Left colon (tissue), 2 donors: ENCODE results near the gene HSPA12B. TPM values are rescaled to one million over a fixed set of nuclear protein-coding genes. Genes with fewer than 3 reads are reported as not detected.
"Not testable (repeated sequence)": the region's sequence is repeated elsewhere in the genome, so short reads cannot be mapped to it uniquely, and the experiment has no call there.

Experiments
- ATAC-seq: fragments of 200-7000 bp; cut with Tn5 transposase; one replicate; pipeline ENCODE4 v1.9.1; 2020; ENCODE audit warnings: mild to moderate bottlenecking, moderate library complexity
- DNase-seq, 2 donors: peaks; one replicate each; pipeline ENCODE4 v3.0.0-alpha.2; 2020
- intact Hi-C, 2 donors: fragments of 100-400 bp; cut with DNase I in 1 of 2; cut with micrococcal nuclease in 1 of 2; formaldehyde crosslinking; loops; one replicate each; pipeline versions ENCODE4 v1.11.2 to v1.14.0; 2022; cut with DNase I, micrococcal nuclease
- total RNA-seq, 2 donors: library from RNA; stranded (reverse); fragmentation: NEBNext Ultra II Directional; extraction: Animal tissue kit (Norgen Biotek cat#: 25700); gene quantifications; one replicate each; pipeline ENCODE4 v1.2.1, GENCODE V29; 2021
- donor health status: DM: no; HTN: no; CAD: no.
- donor health status: DM: yes; HTN: yes; CAD: no.

The HSPA12B gene
- total RNA-seq, 2 donors from 2014 or later = 2.3 to 2.5 TPM

DNA sequence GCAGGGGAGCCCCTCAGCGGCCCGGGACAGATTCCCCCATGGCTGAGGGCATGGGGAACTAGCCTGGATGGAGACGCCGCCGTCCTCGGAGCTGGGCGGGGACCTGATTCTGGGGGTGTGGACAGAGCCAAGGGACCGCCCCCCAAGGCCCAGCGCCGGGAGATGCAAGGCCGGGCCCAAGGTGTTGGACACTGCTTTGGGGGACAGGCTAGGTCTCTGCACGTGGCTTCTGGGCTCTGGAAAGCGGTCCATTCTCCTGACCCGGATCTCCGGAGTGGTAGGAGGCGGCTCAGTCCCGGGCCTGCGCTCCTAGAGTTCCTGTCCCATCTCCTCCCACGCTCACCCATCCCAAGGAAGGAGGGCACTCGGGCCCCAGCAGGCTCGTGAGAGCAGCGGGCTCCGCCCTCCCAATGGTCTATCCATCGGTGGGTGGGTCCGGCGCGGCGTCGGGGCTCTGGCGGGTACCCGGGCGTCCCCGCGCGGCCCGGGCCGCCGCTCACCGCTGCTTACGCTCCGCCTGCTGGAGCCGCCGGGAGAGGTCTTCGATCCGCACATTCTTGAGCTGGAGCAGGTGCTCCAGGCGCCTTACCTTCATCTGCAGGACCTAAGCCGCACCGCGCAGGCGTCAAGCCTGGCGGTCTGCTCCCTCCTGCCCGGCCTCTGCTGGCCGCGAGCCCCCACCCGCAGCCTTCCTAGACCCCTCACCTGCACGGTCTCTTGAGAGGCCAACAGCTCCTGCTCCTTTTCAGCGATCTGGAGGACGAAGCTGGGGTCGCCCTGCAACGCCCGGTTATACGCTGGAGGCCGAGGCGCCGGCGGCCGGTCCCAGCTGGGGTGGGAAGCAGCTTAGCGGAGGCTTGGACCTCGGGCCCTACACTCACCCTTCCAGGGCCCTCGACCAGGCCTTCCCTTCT, 45.5 kb downstream of the HSPA12B start:
- DNase-seq = peak; percentile 66 to 72
- peak; percentile 56 for ATAC-seq
- intact Hi-C loops = no loop called here

DNA sequence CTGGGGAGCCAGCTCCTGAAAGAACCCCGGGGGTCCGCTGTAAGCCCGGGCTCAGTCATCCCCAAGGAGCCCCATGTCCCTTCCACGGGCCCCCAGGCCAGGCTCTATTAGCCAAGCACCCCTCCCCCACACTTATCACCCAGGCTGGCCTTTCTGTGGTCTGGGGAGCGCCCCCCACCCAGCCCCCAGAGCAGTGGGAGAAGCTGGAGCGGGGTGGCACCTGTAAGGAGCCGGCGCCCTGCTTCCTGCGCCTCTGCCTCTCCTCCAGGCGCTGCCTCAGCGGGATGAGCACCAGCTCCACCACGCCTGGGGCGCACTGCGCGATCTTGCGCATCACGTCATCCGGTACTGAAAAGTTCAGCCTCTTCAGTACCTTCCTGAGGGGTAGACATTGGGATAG, 46.5 kb downstream of the HSPA12B start:
- DNase-seq (no peak), ATAC-seq (no peak)
- intact Hi-C loops = no loop called here

DNA sequence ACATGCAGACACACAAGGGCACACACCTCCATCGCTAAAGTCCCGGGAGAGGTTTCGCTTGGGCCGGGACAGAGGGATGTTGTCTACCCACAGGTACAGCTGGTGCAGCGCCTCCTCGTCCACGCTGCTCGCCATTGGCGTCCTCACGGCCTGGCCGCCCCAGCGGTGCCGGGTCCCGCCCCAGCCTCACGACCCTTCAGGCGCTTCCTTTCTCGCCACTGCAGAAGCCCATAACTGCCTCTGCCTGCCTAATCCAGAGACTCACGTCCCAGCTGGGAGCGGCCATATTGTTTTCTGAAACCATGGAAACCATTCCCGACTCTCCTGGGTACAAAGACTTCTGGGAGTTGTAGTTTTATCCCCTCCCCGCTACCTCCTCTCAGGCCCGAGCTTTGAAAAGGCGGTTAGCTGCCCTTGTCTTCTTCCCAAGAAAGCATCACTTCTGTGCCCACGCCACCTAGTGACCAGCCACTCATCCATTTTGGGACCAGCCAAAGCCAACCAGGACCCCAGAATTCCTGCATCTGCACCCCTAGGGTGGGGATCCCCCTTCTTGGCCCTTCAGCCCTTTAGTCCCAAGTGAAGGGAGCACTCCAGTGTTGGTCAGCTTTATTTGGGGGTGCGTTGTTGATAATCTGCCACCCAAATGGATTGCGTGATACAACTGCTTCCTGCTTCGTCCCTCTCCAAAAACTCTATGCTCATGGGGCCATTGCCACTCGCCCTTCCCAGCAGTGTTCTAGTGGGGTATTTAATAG, 48.8 kb downstream of the HSPA12B start, which contains the start of gene SPEF1:
Gene SPEF1, minus strand, starts transcription at position 296 of the 758 bp plus-strand sequence. Its CDS starts 161 bp downstream, at position 135.
- DNase-seq (peak; percentile 67 to 83), ATAC-seq (peak; percentile 79)
- intact Hi-C loops = no loop called here

DNA sequence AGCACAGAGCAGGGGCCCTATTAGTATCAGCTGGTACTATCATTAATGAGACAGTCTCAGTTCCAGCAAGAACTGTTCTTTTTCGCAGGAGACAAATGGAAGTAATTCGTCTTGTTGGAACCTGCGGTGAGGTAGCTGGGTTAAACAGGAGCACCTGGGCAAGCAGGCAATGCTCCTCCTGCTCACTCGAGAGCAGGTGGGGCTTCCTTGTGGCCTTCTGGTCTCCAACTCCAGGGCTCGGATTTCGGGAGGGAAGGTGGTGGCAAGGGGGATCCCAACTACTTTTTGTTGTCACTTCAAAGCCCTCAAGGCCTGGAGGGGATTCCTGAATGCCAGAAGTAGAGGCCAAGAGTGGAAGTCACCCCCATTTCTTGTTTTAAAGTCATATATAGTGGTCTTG, 50.1 kb downstream of the HSPA12B start:
- intact Hi-C loops = no loop called here
- DNase-seq = no peak

DNA sequence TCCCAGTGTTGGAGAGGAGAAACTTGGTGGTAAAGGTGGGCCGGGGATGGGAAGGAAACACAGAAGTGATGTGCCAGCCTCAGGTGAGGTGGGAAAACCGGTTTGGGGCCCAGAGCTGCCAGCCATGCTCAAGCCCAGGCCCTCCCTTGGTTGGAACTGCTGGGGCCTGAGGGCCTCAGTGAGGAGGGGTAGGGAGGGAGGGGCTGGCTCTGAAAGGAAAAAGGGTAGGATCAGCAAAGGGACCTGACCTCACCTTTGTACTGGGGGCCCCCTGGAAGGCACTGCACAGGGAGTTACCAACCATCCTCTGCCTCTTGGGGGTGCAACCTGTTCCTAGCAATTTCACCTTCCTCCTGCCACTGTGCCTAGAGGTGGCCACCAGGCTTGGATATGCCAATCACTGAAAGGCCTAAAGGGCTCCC, 50.6 kb downstream of the HSPA12B start:
- no peak for ATAC-seq
- intact Hi-C loops = no loop called here
- DNase-seq = no peak

More for the DNA sequence above, 50.1 kb downstream of the HSPA12B start:
- ATAC-seq = no peak

DNA sequence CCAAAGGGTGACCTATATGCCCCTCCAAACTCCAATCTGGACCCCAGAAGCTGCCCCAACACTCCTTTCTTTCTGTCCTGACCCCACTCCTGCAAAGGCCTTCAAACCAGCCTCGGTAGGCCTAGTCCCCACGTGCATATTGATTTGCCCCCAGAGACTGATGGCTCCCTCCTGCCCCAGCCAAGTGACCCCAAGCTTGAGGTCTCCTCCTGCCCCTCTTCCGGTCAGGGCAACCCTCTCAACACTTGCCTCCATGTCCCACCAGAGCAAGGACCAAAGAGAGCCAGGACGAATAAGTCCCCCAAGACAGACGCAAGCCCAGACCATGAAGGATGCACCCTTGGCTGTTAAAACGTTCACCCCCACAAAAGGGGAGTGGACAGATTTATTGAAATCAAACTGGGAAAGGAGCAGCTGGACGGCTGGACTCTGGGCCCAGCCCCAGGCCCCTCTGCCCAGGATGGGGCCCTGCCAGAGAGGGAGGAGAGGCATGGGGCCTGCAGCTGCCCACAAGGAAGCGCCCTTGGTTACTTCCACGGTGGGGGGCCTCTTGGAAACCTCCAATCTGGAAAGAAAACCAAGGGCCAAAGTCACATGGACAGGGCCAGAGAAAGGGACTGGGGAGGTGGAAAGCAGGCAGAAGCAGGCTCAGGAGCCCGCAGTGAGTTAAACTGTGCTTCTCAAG, 51.2 kb downstream of the HSPA12B start:
- intact Hi-C loops = no loop called here
- no peak for DNase-seq
- no peak for ATAC-seq

DNA sequence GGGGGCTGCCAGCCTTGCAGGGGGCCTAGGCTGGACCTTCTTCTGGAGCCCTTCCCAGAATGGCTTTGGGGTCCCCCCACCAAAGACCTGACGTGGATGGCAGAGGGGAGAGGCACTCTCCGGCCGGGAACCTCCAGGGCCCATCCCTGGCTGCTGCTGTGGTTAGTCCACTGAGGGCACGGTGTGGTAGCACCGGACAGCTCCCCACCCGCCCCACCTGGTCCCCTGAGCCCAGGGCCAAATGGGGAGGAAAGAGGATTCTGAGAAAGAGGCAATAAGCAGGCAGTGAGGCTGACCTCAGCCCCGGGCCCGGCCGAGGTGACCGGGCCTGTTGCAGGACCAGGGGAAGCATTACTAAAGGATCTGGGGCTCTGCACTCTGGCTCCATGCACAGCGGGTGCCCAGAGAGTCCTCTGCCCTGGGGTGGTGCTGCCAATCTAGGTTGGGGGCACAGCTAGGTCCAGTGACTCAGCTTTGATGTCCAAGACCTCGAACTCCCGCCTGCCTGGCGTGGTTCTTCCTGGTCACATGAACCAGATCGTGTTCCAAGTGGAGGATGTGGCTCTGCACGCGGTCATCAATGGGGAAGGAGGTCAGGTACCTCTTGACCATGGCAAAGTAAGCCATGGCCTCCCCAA, 51.9 kb downstream of the HSPA12B start:
- DNase-seq = no peak
- no peak for ATAC-seq
- intact Hi-C loops = no loop called here

DNA sequence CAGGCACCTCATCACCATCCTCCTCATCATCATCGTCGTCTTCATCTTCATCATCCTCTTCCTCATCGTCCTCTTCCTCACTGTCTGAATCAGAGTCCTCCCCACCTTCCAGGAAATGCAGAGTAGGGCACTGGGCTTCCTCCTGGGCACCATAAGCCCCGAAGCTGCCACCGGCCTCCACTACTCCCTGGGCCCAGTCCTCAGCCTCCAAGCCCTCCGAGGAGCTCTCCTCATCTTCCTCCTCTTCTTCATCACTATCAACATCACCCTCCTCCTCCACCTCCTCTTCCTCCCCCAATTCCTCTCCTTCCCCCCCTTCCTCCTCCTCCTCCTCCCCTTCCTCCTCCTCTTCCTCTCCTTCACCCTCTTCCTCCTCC, 52.4 kb downstream of the HSPA12B start:
- DNase-seq (no peak), ATAC-seq (no peak)
- intact Hi-C loops = no loop called here

DNA sequence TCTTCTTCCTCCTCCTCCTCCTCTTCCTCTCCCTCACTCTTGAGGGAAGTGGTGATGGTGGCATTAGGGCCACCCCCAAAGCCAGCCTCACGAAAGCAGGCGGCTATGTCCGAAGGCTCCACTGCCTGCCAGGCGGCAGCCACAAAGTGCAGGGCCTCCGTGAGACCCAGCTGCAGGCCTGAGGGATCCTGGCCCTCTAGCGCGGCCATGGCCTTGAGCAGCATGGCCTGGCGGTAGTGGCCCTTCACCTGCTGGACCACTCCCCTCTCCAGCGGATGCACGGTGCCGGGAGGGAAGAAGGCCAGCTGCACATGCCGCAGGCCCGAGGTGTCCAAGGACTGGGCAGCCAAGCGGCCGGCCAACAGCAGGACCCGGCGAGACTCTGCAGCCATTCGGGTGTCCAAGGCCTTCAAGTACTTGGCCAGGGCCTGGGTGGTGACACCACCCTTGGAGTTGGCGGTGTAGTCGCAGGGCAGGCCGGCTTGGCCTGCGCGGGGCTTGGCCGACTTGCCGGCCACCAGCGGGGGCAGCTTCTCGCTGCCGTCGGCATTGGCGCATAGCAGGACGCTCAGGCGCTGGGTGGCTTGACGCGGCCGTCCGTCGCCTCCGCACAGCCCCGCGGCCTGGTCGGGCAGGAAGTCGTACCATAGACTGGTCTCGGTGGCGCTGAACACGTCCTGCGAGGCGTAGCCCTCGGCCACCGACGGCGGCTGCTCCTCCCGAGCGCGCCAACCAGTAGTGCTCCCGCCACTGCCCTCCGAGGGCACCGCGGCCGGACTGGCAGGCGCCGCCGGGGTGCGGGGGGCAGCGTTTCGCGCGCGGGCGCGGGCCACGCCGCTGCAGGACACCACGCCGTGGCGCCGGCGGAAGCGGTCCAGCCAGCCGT, 53.0 kb downstream of the HSPA12B start:
- ATAC-seq (no peak), DNase-seq (no peak)
- intact Hi-C loops = no loop called here

DNA sequence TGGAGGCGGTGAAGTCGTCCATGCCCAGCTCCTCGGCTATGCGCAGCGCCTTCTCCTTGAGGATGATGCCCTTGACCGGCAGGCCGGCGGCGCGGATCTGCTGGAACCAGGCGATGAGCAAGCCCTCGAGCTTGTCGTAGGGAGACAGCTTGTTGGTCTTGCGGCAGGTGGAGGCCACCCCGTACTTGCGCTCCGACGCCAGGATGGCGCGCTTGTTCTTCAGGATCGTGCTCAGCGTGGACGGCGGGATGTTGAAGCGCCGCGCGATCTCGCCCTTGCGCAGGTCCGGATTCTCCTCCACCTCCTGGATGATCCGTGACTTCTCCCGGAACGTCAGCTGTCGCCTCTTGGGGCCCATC, 53.6 kb downstream of the HSPA12B start:
- ATAC-seq (peak; percentile 24), DNase-seq (peak; percentile 57 to 71)
- intact Hi-C loops = no loop called here

DNA sequence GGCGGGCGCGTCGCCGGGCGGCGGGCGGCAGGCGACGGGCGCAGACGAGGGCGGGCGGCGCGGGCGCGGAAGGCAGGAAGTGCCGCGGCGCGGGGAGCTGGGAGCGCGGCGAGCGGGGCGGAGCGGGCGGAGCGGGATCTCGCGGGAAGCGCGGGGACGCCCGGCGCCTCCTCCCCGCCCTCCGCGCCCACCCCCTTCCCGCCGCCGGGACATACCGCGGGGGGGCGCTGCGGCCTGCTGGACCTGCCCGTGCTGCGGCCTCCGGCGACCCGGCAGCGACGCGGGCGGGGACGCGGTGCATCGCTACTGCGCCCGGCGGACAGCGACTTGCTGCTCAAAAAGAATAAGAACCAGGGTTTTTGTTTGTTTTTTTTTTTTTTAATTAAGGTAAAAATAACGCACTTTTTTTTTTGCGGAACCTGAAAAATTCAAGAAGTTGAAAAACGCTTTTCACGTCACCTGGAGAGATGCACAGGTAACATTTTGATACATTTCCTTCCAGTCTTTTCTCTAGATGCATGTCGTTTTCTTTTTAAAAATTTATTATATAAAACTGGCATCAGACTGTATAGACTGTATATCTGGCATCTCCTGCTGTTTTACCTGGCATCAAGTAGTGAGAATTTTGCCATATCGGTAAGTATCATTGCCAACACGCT, 54.3 kb downstream of the HSPA12B start, which contains the start of gene CENPB:
Gene CENPB, minus strand, starts transcription at position 76 of the 659 bp plus-strand sequence. CDS start 257 bp downstream, outside the sequence.
- peak; percentile 83 for ATAC-seq
- DNase-seq = peak; percentile 78 to 93
- intact Hi-C loops = no loop called here

DNA sequence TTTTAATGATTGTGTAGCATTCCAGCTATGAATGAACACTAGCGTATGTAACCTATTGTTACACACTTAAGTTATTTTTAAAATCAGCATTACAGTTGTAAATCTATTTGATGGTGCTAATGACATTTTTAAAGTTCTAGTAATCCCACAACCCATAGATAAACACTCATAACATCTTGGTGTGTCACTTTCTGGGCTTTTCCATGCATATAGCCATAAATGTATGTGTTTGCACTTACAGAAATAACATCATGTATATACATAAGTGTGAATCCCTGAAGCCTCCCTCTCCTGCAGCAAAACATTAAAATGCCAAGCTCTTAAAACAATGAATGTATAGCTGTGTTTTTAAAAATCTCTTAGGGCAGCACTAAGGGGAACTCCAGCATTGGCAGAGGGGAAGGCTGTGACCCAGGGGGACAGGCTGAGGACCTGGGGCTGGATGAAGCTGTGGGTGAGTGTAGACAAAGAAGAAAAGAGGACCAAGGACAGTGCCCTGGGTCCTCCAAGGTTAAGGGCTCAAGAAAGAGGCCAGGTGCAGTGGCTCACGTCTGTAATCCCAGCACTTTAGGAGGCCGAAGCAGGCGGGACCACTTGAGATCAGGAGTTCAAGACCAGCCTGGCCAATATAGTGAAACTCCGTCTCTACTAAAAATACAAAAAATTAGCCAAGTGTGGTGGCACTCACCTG, 55.0 kb downstream of the HSPA12B start:
- DNase-seq (no peak), ATAC-seq (no peak)
- intact Hi-C loops = no loop called here

DNA sequence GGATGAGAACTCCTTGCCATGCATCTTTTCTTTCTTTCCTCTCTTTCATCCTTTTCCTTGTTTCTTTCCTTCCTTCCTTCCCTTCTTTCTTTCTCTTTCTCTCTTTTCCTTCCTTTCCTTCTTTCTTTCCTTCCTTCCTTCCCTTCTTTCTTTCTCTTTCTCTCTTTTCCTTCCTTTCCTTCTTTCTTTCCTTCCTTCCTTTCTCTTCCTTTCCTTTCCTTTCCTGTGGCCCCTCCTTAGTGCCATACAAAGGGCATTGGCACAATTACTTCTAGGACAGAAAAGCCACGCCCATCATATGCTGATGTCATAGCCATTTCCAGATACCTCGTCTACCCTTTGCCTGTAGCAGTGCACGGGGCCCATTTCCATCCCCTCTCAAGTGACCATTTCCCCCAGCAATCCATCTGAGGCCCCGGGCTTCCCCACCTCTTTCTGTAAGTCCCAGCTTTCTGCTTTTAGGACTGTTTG, 56.2 kb downstream of the HSPA12B start:
- intact Hi-C loops = no loop called here
- DNase-seq = peak; percentile 67
- peak; percentile 67 for ATAC-seq

DNA sequence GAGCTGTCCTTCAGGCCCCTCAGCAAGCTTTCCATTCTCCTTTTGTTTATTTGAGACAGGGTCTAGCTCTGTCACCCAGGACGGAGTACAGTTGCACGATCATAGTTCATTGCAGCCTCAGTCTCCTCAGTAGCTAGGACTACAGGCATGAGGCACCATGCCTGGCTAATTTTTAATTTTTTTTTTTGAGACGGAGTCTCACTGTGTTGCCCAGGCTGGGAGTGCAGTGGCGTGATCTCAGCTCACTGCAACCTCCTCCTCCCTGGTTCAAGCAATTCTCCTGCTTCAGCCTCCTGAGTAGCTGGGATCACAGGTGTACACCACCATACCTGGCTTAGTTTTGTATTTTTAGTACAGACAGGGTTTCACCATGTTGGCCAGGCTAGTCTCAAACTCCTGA, 56.7 kb downstream of the HSPA12B start:
- ATAC-seq, intact Hi-C loops, DNase-seq: not testable (repeated sequence)

DNA sequence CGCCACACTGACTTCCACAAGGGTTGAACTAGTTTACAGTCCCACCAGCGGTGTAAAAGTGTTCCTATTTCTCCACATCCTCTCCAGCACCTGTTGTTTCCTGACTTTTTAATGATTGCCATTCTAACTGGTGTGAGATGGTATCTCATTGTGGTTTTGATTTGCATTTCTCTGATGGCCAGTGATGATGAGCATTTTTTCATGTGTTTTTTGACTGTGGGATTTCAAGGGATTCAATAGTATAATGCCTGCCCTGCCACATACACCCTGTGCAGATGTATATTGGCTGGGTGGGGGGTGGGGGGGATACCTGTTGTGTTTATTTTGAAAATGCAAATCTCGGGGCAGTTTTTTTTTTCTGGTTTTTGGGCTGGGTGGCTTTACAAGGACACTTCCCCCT, 61.7 kb downstream of the HSPA12B start:
- ATAC-seq, DNase-seq, intact Hi-C loops: not testable (repeated sequence)

DNA sequence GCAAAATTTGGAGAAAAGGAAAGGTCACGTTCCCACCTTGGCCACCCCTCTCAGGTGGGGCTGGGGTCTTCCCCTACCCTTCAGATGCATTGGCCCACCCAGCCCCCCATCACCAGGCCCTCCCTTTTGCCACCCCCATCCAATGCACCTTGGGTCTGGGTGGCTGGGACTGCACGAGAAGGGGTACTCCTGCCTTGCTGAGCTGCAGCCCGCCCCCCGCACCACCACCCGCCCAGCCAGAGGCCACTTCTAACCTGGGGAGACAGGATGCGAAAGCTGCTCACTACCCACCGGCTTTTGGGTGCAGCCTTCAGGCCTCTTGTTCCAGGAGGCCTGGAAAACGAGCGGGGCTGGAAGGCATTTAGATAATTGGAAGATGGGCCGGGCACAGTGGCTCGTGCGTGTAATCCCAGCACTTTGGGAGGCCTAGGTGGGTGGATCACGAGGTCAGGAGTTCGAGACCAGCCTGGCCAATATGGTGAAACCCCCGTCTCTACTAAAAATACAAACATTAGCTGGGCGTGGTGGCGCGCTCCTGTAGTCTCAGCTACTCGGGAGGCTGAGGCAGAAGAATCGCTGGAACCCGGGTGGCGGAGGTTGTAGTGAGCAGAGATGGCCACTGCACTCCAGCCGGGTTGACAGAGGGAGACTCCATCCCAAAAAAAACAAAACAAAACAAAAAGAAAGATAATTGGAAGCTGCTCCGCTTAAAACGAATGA, 62.4 kb downstream of the HSPA12B start:
- DNase-seq = peak in 1 of 2 donors; percentile 43
- no peak for ATAC-seq
- intact Hi-C loops = no loop called here
